ENCODE data around the gene MED25. TPM values are rescaled to one million over a fixed set of nuclear protein-coding genes. Genes with fewer than 3 reads are reported as not detected.

The MED25 gene
- total RNA-seq, 2 donors from 2014 or later: 89.1 to 90.0 TPM

- peak; percentile 99 for DNase-seq
- Histone ChIP-seq H3K9ac (ENCODE audit: extremely low read depth, low read length, poor library complexity, severe bottlenecking) (peak within 1 kb of the TSS; percentile 93), H3K36me3 (ENCODE audit: control insufficient read depth, insufficient read depth, low read length) (peaks cover 31% of the 10 kb centered on the region), H3K4me3 (ENCODE audit: low read length) (peak within 1 kb of the TSS; percentile 96), H3K4me1 (ENCODE audit: control insufficient read depth, insufficient read depth, low read length) (no peaks in the 10 kb centered on the region), H3K27me3 (ENCODE audit: control insufficient read depth, insufficient read depth, low read length, poor library complexity, severe bottlenecking) (no peaks in the 10 kb centered on the region), H3K9me3 (ENCODE audit: control insufficient read depth, low read length) (no peaks in the 10 kb centered on the region), H3K27ac (ENCODE audit: low read depth, low read length) (peak within 1 kb of the TSS; percentile 96)
- Mint-ChIP-seq H3K36me3 (ENCODE audit: low read depth) (peaks cover 37% of the 10 kb centered on the region), H3K4me1 (peaks cover 5% of the 10 kb centered on the region), H3K27me3 (ENCODE audit: insufficient read depth) (no peaks in the 10 kb centered on the region), H3K4me3 (no peak within 1 kb of the TSS), H3K9me3 (no peaks in the 10 kb centered on the region), H3K27ac (no peak within 1 kb of the TSS)
- no peak for TF ChIP-seq CTCF (conservative IDR thresholded peaks at IDR 0.05)
- 0% methylated on average over 40 to 61 of the region's 61 CpGs for WGBS, 2 experiments (ENCODE audit: insufficient coverage in 1 of 2, insufficient read length in 1 of 2)
These were observed 59.2 kb downstream of the MED25 start, which contains the start of the genes AKT1S1 and TBC1D17 for GRCh38 chr19:49877020-49877878. TSS of gene AKT1S1 (minus strand) at chr19:49877355. CDS start at chr19:49873295, 4,060 bp downstream. TSS of gene TBC1D17 (plus strand) at chr19:49877702. CDS start at chr19:49877724, 22 bp downstream.

GRCh38 chr19:49877879-49878743 lies 60.0 kb downstream of the MED25 start:
- Histone ChIP-seq H3K4me1 (ENCODE audit: control insufficient read depth, insufficient read depth, low read length) (no peaks in the 10 kb centered on the region), H3K4me3 (ENCODE audit: low read length) (peak overlapping the region; percentile 96), H3K27me3 (ENCODE audit: control insufficient read depth, insufficient read depth, low read length, poor library complexity, severe bottlenecking) (no peaks in the 10 kb centered on the region), H3K9me3 (ENCODE audit: control insufficient read depth, low read length) (no peaks in the 10 kb centered on the region), H3K9ac (ENCODE audit: extremely low read depth, low read length, poor library complexity, severe bottlenecking) (peak overlapping the region; percentile 93), H3K36me3 (ENCODE audit: control insufficient read depth, insufficient read depth, low read length) (peaks cover 38% of the 10 kb centered on the region), H3K27ac (ENCODE audit: low read depth, low read length) (peak overlapping the region; percentile 96)
- H3K4me1 Mint-ChIP-seq: peaks cover 5% of the 10 kb centered on the region
- H3K36me3 Mint-ChIP-seq (ENCODE audit: low read depth): peaks cover 45% of the 10 kb centered on the region
- peak; percentile 99 for DNase-seq
- no peak overlapping the region for H3K4me3 Mint-ChIP-seq
- H3K9me3 Mint-ChIP-seq: no peaks in the 10 kb centered on the region
- 9 to 12% methylated on average over 20 to 39 of the region's 41 CpGs for WGBS, 2 experiments (ENCODE audit: insufficient coverage in 1 of 2, insufficient read length in 1 of 2)
- no peaks in the 10 kb centered on the region for H3K27me3 Mint-ChIP-seq (ENCODE audit: insufficient read depth)
- no peak overlapping the region for H3K27ac Mint-ChIP-seq
- TF ChIP-seq CTCF (conservative IDR thresholded peaks at IDR 0.05): no peak

GRCh38 chr19:49878744-49879070 lies 60.6 kb downstream of the MED25 start:
- DNase-seq: no peak
- no peaks in the 10 kb centered on the region for H3K9me3 ChIP-seq (ENCODE audit: control insufficient read depth, low read length)
- H3K4me1 ChIP-seq (ENCODE audit: control insufficient read depth, insufficient read depth, low read length): no peaks in the 10 kb centered on the region
- H3K4me3 ChIP-seq (ENCODE audit: low read length): peak overlapping the region; percentile 96
- no peaks in the 10 kb centered on the region for H3K27me3 Mint-ChIP-seq (ENCODE audit: insufficient read depth)
- peaks cover 51% of the 10 kb centered on the region for H3K36me3 Mint-ChIP-seq (ENCODE audit: low read depth)
- H3K27ac ChIP-seq (ENCODE audit: low read depth, low read length): no peak overlapping the region
- 92 to 93% methylated on average over 5 to 9 of the region's 9 CpGs for WGBS, 2 experiments (ENCODE audit: insufficient coverage in 1 of 2, insufficient read length in 1 of 2)
- H3K4me1 Mint-ChIP-seq: peaks cover 5% of the 10 kb centered on the region
- no peaks in the 10 kb centered on the region for H3K27me3 ChIP-seq (ENCODE audit: control insufficient read depth, insufficient read depth, low read length, poor library complexity, severe bottlenecking)
- no peak overlapping the region for H3K27ac Mint-ChIP-seq
- H3K9me3 Mint-ChIP-seq: no peaks in the 10 kb centered on the region
- peak overlapping the region; percentile 93 for H3K9ac ChIP-seq (ENCODE audit: extremely low read depth, low read length, poor library complexity, severe bottlenecking)
- peaks cover 43% of the 10 kb centered on the region for H3K36me3 ChIP-seq (ENCODE audit: control insufficient read depth, insufficient read depth, low read length)
- no peak for TF ChIP-seq CTCF (conservative IDR thresholded peaks at IDR 0.05)
- H3K4me3 Mint-ChIP-seq: no peak overlapping the region
